ENCODE measurements around the gene RIN3.

The RIN3 gene

GRCh38 chr14:92551044-92551841 lies 37.7 kb downstream of the RIN3 start:
- in situ Hi-C loops (cut with MboI; ENCODE audit: low sequenced_read_pairs): no loop called here

- in situ Hi-C loops (cut with MboI; ENCODE audit: low sequenced_read_pairs): no loop called here
Observed at GRCh38 chr14:92552066-92552465, 38.5 kb downstream of the RIN3 start.

- in situ Hi-C loops (cut with MboI; ENCODE audit: low sequenced_read_pairs): no loop called here
Observed at GRCh38 chr14:92553438-92553837, 39.9 kb downstream of the RIN3 start.

- in situ Hi-C loops (cut with MboI; ENCODE audit: low sequenced_read_pairs): no loop called here
Observed at GRCh38 chr14:92555465-92556111, 42.0 kb downstream of the RIN3 start.

GRCh38 chr14:92556255-92556741 lies 42.7 kb downstream of the RIN3 start:
- in situ Hi-C loops (cut with MboI; ENCODE audit: low sequenced_read_pairs): no loop called here

GRCh38 chr14:92556863-92557543 lies 43.4 kb downstream of the RIN3 start:
- in situ Hi-C loops (cut with MboI; ENCODE audit: low sequenced_read_pairs): no loop called here

- in situ Hi-C loops (cut with MboI; ENCODE audit: low sequenced_read_pairs): no loop called here
Observed at GRCh38 chr14:92557544-92557912, 43.9 kb downstream of the RIN3 start.

- in situ Hi-C loops (cut with MboI; ENCODE audit: low sequenced_read_pairs): no loop called here
Observed at GRCh38 chr14:92558319-92558718, 44.7 kb downstream of the RIN3 start.

- in situ Hi-C loops (cut with MboI; ENCODE audit: low sequenced_read_pairs): no loop called here
Observed at GRCh38 chr14:92559486-92559885, 45.9 kb downstream of the RIN3 start.

- in situ Hi-C loops (cut with MboI; ENCODE audit: low sequenced_read_pairs): no loop called here
Observed at GRCh38 chr14:92560106-92560865, 46.7 kb downstream of the RIN3 start.

GRCh38 chr14:92561906-92562479 lies 48.4 kb downstream of the RIN3 start:
- in situ Hi-C loops (cut with MboI; ENCODE audit: low sequenced_read_pairs): no loop called here

- in situ Hi-C loops (cut with MboI; ENCODE audit: low sequenced_read_pairs): no loop called here
Observed at GRCh38 chr14:92563359-92563758, 49.8 kb downstream of the RIN3 start.

- in situ Hi-C loops (cut with MboI; ENCODE audit: low sequenced_read_pairs): no loop called here
Observed at GRCh38 chr14:92563765-92564285, 50.2 kb downstream of the RIN3 start.

GRCh38 chr14:92564344-92565039 lies 50.9 kb downstream of the RIN3 start:
- in situ Hi-C loops (cut with MboI; ENCODE audit: low sequenced_read_pairs): no loop called here

GRCh38 chr14:92565040-92565717 lies 51.6 kb downstream of the RIN3 start:
- in situ Hi-C loops (cut with MboI; ENCODE audit: low sequenced_read_pairs): no loop called here

- in situ Hi-C loops (cut with MboI; ENCODE audit: low sequenced_read_pairs): no loop called here
Observed at GRCh38 chr14:92565718-92566115, 52.1 kb downstream of the RIN3 start.

- in situ Hi-C loops (cut with MboI; ENCODE audit: low sequenced_read_pairs): no loop called here
Observed at GRCh38 chr14:92567173-92567725, 53.7 kb downstream of the RIN3 start.

GRCh38 chr14:92568621-92569479 lies 55.3 kb downstream of the RIN3 start:
- in situ Hi-C loops (cut with MboI; ENCODE audit: low sequenced_read_pairs): no loop called here
